HG03066 (cell line): ENCODE measurements around the gene TFE3.

ENCODE experiments used
- ATAC-seq: cut with Tn5 transposase; IDR thresholded peaks from one replicate; pipeline ENCODE4 v1.9.1; 2021; ENCODE audit warnings: low read depth; ENCODE audit not compliant: unreplicated experiment

TFE3 gene

DNA sequence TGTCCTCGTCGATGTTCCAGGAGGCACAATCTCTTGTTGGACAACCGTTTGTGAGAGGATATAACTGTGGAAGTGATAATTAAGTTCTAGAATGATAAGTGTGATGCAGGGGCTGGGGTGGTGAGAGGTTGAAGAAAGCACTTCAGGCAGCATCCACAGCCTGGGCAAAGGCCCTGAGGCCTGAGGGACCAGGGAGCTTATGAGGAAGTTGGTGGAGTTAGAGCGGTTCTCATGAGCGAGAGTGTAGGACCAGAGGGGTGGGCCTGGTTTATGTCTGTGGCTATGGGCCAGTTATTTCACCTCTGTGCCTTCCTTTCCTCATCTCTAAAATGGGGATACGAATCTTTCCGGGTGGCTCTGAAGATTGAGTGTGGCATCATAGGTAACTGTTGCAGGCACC lies 18.3 kb upstream of the TFE3 start:
- ATAC-seq = no peak

DNA sequence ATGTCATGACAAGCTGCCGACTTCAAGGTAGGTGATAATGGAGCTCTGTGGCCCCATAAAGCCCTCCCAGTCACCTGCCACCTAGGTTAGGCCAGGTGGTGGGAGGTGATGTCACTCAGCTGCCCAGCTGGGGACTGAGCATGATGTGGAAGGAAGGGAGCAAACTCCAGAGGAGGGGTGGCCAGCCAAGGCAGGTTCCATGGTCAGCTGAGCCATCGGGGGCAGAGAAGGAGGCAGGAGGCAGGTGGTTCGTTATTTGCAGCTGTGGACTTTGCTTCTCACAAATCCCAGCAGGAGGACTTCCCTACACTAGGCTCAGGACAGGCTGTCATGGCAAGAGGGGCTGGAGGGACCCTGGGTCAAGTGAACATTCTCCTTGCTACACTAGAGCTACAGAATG lies 17.8 kb upstream of the TFE3 start:
- no peak for ATAC-seq

DNA sequence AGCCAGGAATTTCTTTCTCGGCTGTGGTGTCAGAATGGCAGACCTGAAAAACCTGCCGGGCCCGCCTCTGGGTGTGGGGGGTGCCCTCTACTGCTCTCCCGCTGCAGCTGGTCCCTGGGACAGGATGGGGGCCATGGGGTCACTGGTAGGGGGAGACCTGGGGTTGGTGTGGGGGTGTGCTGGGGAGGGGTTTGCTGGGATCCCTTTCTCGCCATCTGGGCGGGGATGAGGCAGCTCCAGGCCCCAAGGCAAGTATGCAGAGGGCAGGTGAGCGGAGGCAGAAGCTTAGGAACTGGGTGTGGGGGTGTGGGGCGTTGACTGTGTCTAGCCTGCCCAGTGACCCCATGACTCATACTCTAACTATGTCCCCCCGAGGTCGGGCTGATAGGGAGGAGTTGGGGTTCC lies 16.5 kb upstream of the TFE3 start:
- no peak for ATAC-seq

DNA sequence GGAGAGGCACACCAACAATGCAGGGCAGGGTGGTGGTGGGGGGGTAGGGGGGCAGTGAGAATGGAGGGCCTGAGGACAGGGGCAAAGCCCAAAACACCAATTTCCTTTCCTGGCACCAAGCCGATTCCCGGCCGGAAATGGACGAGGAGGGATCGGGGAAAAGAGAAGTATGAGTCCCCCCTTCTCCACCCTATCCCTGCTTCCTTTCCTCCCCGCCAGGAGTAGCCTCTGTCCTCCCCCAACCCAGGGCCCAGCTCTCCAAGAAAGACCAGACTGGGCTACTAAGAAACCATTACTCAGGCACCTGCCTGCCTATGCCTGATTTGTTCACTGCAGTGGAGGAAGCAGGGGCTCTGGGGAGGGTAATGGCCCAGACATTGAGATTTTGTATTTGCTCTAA lies 16.0 kb upstream of the TFE3 start:
- no peak for ATAC-seq

DNA sequence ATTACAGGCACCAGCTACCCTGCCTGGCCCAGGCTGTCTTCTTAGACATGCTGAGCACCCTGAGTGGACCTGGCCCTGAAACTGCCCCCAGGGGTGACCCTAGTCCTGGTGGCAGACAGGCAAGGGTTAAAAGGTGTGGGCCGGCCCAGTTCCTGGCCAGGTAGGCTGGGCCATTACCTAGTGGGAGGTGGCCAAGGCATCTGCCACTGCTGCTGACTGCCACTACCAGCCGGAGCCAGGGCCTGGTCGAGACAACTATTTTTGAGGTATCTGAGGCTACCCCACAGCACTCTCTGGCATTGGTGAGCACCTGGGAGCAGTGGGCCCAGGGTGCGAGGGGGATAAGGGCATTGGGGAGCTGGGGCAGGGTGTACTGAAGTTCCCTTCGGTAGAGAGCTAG lies 15.6 kb upstream of the TFE3 start, which contains the start of gene CCDC120:
TSS of gene CCDC120 (plus strand) at position 206 of the 400 bp plus-strand sequence. CDS start 3,043 bp downstream, outside the sequence.
- no peak for ATAC-seq

DNA sequence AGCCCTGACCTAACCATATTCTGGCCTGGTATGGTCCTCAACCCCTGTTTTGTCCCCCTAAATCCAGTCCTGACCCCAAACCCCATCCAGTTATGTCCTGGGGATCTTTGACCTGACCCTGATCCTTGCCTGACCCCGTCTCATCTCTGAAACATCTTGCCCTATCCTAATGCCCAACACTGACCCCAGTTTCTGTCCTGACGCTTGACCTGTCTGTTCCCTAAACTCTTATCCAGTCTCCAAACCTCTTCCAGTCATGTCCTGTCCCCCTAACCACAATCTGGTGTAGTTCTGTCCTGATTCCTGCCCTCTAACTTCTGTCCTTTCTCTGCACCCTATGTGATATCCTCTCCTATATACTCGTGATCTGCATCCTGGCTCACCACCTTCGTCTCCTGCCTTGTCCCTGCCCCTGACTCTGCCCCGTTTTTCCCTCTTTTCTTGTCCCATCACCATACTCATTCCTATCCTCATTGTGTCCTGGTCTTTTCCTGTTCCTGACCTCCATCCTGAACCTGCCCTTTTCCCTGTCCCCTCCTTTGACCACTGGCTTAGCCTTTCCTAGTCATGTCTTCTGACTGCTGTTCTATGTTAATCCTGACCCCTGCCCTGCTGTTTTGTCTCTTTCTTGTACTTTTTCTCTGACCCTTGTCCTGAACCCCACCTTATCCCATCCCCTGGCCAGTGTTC lies 11.1 kb upstream of the TFE3 start:
- no peak for ATAC-seq

DNA sequence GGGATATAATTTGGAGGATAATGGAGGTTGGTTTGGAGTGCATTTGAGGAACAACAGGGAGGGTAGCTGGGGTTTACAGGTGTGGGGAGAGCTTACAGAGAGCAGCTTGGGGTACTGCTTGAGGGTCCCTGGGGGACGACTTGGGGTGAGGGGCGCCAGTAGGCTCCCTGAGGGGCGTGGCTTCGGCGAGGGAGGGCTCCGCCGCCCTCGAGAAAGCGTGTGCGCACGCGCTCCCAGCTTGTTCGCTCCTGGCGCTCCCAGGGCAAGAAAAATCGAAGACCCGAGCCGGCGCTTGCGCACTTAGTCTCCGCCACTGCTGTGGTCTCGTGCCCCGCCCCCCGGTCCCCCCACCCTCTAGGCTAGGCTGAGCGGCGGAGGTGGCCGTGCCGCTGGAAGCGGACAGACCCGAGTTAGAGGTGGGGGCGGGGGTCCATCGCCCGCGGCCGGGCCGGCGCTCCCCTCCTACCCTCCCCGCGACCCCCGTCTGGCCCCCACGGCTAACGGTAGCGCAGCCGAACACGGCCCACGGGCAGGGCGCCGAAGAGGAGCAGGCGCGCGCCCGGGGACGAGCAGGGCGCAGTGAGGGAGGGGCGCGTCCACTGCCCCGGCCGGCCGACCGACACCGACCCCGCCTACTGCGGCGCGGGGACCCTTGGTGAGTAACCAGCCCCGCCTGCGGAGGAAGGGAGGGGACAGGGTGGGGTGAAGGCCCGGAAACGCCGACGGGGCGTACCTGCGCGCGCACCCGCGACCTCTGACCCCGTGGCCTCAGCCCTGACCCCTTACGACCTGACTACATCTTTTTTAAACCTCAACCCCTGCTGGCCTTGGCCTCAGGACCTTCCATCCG lies 10.3 kb upstream of the TFE3 start:
- no peak for ATAC-seq

DNA sequence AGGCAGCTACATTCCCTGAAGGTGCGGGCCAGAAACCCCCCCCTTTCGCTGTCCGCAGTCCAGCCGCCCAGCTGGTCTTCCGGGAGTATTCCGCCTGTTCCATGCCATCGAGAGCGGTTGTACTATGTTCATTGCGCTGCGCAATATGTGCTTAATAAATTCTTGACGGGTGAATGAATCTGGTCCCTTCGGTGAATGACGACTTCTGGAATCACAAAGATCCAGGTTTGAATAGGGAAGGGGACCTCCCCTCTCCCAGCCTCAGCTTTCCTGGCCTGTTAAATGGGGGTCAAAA lies 777 bp upstream of the TFE3 start:
- ATAC-seq = no peak

DNA sequence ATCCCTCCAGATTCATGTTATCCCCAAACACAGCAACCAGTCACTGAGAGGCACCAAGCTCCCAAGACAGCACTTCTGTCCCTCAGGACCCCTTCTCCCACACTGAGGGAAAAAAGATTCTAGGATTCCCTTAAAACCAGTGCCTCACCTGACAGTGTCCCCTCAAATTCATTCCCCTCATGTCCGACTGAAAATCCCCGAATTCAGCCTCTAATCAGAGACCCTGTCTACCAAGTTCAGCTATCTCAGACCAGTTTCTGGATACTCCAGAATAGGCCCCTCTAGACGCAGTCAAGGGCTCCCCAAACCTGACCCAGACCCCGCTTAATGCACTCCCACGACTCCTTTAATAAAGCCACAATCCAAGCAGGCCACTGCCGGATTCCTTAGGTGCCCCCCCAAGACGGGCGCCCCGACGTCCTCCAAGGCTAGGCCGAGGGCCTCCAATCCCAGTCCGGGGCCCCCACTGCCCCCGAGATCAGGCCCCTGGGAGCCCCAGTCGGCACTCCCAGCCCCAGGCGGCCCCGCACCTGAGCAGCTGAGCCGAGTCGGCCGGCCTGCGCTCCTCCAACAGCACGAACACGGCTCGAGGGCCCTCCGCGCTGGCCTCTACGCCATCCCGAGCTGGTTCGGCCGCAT lies 457 bp downstream of the TFE3 start:
- ATAC-seq = no peak

DNA sequence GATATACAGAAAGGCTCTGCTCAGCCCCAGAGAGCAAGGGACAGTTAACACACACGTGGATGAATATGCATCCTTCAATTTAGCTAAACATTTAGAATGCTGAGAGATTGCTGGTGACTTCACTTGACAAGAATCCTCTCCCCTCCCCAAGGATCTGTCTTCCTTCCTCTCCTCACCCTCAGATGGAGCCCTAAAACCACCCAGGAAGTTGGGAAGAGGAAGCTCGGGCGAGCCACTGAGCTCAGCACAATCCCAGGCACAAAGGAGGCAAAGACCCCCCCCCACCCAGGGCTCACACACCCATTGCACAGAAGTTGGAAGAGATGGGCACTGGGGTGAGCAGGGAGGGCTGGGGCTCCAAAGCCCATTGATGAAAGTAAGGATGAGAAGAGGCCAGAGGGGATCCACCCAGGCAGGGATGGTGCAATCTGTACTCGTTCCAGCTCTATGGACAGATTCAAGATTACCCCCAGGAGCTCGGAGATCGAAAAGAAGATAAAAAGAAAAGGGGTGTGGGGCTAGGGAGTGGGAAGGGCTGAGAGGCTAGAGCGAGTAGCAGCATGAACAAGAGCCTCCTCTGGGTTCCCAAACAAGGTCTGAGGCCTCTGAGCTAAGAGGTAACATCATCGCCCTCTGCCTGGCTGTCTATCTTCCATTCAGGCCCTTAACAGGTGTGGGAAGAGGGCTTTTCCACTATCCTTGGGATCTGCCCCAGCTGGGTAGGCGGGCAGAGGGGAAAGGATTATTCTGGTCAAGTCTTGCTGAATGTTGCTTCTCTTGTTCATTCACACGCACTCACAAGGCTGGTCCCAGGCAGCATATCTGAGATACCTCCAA lies 1.2 kb downstream of the TFE3 start:
- ATAC-seq = no peak

DNA sequence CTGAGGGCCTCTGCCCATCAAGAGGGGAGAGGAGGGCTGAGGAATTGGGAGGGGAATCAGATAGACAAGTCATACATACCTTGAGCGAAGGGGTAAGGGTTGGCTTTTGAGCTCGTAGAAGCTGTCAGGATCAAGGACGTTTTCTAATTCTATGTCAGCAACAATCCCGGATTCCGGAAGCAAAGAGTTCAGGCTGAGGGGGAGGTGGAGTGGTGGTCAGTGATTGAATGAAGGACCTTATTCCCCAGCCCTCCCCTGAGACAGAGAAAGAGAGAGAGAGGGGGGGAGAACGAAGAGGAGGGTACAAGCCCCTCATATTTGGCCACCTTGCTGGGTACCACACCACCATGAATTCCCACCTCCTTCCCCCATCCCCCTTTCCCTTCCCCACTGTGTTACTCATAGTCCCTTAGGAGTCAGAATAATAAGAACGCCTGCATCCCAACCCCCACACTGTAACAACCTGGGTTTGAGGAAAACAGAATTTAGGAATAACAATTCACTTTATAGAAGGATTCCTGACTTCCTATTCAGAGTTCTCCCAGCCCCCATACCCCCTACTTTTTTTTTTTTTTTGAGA lies 2.7 kb downstream of the TFE3 start:
- no peak for ATAC-seq

DNA sequence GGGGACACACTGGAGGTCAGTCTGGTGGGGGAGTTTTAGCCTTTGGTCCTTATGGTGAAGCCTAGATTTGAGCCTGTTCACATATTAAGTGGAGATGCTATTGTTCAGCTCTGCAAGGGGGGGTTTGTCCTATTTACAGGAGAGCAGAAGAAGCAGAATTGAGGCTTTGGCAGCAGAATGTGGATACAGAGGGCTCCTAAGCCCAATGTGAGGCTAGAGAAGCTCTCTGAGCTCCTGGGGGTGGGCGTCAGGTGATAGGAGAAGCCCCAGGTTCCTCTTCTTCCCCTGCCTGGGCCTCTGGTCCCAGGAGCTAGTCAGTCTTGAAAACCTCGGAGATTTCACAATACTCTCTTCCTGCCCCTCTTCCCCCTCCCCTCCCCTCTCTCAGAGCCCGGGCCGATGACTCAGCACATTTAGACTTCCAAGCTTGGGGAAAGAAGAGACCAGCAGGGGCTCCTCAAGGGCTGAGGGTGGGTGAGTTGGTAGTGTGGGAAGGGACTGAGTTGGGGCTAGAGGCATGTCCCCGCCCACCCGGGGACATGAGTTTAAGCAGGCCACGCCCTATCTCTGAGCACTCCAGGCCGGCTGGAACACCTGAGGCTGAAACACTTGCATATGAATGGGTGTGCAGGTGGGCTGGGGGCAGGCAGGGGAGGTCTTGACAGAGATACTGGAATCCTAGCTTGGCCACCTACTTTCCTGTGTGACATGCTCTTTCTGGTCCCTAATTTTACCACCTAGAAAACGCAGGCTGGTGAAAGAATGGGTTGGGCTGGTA lies 3.4 kb downstream of the TFE3 start:
- no peak for ATAC-seq

DNA sequence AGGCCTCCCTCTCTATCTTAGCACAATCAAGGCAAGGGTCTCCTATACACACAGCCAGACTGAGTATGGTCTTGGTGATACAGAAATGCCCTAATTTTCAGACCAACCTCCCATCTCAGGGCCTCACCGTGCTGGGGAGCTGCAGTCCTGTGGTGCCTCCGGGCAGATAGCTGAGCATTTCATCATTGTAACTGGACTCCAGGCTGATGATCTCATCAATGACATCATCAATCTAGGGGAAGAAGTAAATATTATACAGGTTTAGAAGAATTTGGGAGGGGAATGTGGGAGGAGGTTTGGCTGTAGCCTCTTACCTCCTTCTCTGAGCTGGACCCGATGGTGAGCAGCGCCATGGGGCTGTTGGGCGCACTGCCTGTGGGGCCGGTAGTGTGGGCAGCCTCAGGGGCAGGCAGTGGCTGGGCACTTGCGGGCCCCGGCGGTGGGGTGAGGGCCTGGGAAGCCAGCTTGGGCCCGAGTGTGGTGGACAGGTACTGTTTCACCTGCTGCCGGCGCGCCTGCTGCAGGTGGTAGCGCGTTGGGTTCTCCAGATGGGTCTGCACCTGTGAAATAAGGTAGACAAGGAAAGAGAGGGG lies 5.2 kb downstream of the TFE3 start:
- ATAC-seq = no peak

DNA sequence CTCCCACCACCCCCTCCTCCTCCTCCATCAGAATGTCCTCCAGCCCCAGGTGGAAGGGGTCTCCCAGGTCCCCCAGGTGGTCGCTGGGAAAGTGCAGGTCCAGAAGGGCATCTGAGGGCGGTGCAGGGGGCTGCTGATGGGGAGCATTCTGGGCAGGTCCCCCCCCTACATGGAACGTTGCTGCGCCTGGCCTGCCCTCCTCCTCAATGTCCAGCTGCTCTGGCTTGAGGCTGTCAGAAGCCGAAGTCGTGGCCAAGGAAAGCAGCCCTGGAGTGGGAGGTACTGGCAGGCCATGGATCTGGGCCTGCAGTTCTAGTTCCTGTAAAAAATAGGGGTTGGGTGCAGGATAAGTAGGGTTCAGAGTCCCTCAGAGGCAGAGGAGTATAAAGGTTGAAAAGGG lies 12.9 kb downstream of the TFE3 start:
- ATAC-seq = no peak

DNA sequence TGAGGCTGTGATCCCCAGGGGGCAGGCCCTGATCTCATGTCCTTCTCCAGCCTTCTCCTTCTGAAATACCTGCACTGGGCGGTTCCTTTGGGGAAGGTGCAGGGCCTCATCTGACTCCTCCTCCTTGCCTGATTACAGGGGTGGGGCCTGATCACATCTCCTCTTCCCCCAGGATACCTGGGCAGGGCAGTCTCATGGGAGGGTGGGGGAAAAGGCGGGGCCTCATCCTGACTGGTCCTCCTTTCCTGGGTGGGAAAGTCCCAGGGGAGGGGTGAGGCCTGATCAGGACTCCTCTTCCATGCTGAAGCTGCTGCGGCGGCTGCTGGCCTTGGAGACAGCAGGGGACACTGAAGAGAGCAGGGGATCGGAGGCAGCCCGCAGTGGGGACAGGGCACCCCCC lies 13.3 kb downstream of the TFE3 start:
- no peak for ATAC-seq

DNA sequence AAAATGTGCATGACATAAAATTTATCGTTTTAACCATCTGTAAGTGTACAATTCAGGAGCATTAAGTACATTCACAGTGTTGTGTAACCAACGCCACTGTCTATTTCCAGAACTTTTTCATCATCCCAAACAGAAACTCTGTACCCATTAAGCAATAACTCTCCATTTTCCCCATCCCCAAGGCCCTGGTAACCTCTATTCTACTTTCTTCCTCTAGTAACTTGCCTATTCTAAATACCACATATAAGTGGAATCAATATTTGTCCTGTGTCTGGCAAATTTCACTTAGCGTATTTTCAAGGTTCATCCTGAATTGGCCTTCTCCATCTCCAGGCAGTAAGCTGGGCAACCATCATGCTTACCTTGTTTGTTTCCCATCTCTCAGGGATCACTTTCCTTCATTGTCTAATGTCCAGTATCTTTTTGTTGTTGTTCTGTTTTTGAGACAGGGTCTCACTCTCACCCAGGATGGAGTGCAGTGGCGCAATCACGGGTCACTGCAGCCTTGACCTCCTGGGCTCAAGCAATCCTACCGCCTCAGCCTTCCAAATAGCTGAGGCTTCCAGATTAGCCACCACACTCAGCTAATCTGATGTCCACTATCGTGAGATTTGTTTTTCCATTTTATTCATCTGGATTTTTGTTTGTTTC lies 23.4 kb downstream of the TFE3 start:
- ATAC-seq = no peak

DNA sequence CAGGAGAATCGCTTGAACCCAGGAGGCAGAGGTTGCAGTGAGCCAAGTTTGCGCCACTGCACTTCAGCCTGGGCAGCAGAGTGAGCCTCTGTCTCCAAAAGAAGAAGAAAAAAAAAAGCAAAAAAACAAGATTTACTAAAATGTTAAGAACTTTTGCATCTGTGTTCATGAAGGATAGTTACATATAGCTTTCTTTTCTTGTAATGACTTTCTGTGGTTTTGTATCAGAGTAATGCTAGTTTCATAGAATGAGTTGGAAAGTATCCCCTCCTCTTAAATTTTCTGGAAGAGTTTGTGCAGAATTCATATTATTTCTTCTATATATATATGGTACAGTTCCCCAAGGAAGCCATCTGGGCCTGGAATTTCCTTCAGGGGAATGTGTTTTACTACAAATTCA lies 24.1 kb downstream of the TFE3 start:
- ATAC-seq = no peak

DNA sequence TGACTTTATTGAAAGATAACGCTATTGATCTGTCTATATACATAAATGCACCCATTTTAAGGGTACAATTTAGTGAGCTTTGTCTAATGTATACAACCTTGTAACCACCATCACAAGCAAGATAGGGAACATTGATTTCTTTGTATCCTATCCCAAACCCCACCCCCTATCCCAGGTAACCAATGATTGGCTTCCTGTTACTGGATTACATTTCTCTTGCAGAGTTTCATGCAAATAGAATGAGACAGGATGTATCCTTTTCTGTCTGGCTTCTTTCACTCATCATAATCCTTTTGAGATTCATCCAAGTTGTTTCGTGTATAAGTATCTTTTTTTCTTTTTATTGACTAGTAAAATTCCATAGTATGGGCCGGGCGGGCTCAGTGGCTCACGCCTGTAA lies 39.5 kb downstream of the TFE3 start:
- no peak for ATAC-seq
